ENCODE measurements around the gene RPL18. TPM values are rescaled to one million over a fixed set of nuclear protein-coding genes. Genes with fewer than 3 reads are reported as not detected.
A peak's percentile ranks its signal among the peaks of the same experiment; 100 is the strongest.

Gene RPL18
- total and polyA plus RNA-seq, 9 of the 15 experiments (the other 6 are each of a cell fraction or from before 2014, with no cell fraction given), result 312 to 2,635 (median 1,653) TPM

DNA sequence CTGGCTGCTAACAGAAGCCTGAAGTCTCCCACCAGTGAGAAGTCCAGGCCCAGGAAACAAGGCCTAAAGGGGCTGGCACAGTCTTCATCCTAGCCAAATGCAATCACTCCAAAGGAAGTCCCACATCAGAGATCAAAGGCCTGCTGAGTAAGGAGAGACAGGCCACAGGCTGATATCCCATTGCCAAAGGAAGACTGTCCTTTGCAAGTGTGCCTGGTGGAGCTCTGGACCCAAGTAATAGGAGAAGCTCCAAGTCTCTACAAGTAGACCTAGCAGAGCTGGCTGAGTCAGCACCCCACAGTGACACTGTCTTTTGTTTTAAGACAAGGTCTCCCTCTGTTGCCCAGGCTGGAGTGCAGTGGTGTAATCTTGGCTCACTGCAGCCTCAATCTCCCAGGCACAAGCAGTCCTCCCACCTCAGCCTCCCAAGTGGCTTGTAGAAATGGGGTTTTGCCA lies 13.7 kb upstream of the RPL18 start (continued):
- TF ChIP-seq CTCF (IDR thresholded peaks at IDR 0.05 in 2 of 3, conservative IDR thresholded peaks at IDR 0.05 in 1 of 3; ENCODE audit: insufficient read depth in 2 of 3, low read depth in 1 of 3, low read length in 3 of 3), result peak; percentile 10 to 45 (median 24); a peak in 3 of 6 replicates
- TF ChIP-seq ZNF184 (CRISPR knock-in tag; IDR thresholded peaks at IDR 0.05), result no peak
- TF ChIP-seq NRF1 (conservative IDR thresholded peaks at IDR 0.05 in 1 of 2, IDR thresholded peaks at IDR 0.05 in 1 of 2), result peak in 1 of 2 experiments; percentile 39; a peak in 1 of 4 replicates
- TF ChIP-seq CEBPB (tag; IDR thresholded peaks at IDR 0.05), result peak; percentile 60; the same call in 1 of the 2 replicates
- TF ChIP-seq, protein P1, sequence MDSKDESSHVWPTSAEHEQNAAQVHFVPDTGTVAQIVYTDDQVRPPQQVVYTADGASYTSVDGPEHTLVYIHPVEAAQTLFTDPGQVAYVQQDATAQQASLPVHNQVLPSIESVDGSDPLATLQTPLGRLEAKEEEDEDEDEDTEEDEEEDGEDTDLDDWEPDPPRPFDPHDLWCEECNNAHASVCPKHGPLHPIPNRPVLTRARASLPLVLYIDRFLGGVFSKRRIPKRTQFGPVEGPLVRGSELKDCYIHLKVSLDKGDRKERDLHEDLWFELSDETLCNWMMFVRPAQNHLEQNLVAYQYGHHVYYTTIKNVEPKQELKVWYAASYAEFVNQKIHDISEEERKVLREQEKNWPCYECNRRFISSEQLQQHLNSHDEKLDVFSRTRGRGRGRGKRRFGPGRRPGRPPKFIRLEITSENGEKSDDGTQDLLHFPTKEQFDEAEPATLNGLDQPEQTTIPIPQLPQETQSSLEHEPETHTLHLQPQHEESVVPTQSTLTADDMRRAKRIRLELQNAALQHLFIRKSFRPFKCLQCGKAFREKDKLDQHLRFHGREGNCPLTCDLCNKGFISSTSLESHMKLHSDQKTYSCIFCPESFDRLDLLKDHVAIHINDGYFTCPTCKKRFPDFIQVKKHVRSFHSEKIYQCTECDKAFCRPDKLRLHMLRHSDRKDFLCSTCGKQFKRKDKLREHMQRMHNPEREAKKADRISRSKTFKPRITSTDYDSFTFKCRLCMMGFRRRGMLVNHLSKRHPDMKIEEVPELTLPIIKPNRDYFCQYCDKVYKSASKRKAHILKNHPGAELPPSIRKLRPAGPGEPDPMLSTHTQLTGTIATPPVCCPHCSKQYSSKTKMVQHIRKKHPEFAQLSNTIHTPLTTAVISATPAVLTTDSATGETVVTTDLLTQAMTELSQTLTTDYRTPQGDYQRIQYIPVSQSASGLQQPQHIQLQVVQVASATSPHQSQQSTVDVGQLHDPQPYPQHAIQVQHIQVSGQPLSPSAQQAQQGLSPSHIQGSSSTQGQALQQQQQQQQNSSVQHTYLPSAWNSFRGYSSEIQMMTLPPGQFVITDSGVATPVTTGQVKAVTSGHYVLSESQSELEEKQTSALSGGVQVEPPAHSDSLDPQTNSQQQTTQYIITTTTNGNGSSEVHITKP (IDR thresholded peaks at IDR 0.05; ENCODE audit: partially characterized antibody), result peak; percentile 17
- TF ChIP-seq, protein P2, sequence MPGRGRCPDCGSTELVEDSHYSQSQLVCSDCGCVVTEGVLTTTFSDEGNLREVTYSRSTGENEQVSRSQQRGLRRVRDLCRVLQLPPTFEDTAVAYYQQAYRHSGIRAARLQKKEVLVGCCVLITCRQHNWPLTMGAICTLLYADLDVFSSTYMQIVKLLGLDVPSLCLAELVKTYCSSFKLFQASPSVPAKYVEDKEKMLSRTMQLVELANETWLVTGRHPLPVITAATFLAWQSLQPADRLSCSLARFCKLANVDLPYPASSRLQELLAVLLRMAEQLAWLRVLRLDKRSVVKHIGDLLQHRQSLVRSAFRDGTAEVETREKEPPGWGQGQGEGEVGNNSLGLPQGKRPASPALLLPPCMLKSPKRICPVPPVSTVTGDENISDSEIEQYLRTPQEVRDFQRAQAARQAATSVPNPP (IDR thresholded peaks at IDR 0.05; ENCODE audit: borderline replicate concordance, insufficient read depth, insufficient read length), result no peak
- peak; percentile 95 for TF ChIP-seq ZNF316 (IDR thresholded peaks at IDR 0.05)
- TF ChIP-seq BRF1 (IDR thresholded peaks at IDR 0.05; ENCODE audit: borderline replicate concordance, extremely low read depth, insufficient read length), result no peak
- TF ChIP-seq TCF7 (IDR thresholded peaks at IDR 0.05; ENCODE audit: borderline replicate concordance), result 0 out of 2 replicates have a peak, but pooled peaks have one; percentile 21
- TF ChIP-seq ZNF584 (CRISPR knock-in tag; IDR thresholded peaks at IDR 0.05; ENCODE audit: low read depth), result no peak
- TF ChIP-seq ZNF263 (CRISPR knock-in tag; IDR thresholded peaks at IDR 0.05; ENCODE audit: borderline replicate concordance), result peak; percentile 97
- TF ChIP-seq ZSCAN32 (CRISPR knock-in tag; IDR thresholded peaks at IDR 0.05), result no peak
- TF ChIP-seq RCOR1 (IDR thresholded peaks at IDR 0.05; ENCODE audit: borderline replicate concordance in 1 of 2, low read depth in 2 of 2, low read length in 2 of 2), result peak in 1 of 2 experiments; percentile 14; a peak in 1 of 4 replicates
- TF ChIP-seq MAZ (CRISPR knock-in tag; conservative IDR thresholded peaks at IDR 0.05 in 1 of 2, IDR thresholded peaks at IDR 0.05 in 1 of 2), result peak in 1 of 2 experiments; percentile 19; a peak in 1 of 4 replicates
- TF ChIP-seq ZNF449 (CRISPR knock-in tag; IDR thresholded peaks at IDR 0.05), result no peak
- TF ChIP-seq MYC (IDR thresholded peaks at IDR 0.05; ENCODE audit: low read depth, low read length), result no peak
- TF ChIP-seq MYC (CRISPR knock-in tag; IDR thresholded peaks at IDR 0.05; ENCODE audit: borderline replicate concordance, low read depth), result no peak
- no peak for TF ChIP-seq EGR1 (conservative IDR thresholded peaks at IDR 0.05)

All from K562 (cell line).